Pancreas (tissue), 10 donors: ENCODE measurements around the gene ZNF512B. TPM values are rescaled to one million over a fixed set of nuclear protein-coding genes. Genes with fewer than 3 reads are reported as not detected.
"Not testable (repeated sequence)": the region's sequence is repeated elsewhere in the genome, so short reads cannot be mapped to it uniquely, and the experiment has no call there.

Source experiments
- ATAC-seq, 4 donors: fragments of 200-7000 bp; cut with Tn5 transposase; one replicate each; pipeline versions ENCODE4 v1.8.0 to v1.9.1; 2020; ENCODE audit warnings: mild to moderate bottlenecking in 4 of 4, moderate library complexity in 4 of 4
- DNase-seq, 6 donors: peaks; one replicate each; pipeline ENCODE4 v3.0.0-alpha.2; 2020
- FAIRE-seq: peaks from 2 replicates; lab custom pipeline; 2012; peaks lifted over from hg19 to GRCh38; lab: Jason Lieb, UNC
- H3K27ac ChIP-seq, 4 donors: fragments of 200-600 bp; sonication (generic); 1 replicate in 3 of 4; 2 replicates in 1 of 4; pipeline versions ENCODE4 v1.5.0 to v1.8.0; 2020
- H3K27me3 ChIP-seq, 4 donors: fragments of 200-600 bp; one replicate each; pipeline ENCODE4 v1.8.0; 2021
- H3K36me3 ChIP-seq, 3 donors: fragments of 200-600 bp; sonication (generic) in 1 of 3; one replicate each; pipeline versions ENCODE4 v1.5.0 to v1.8.0; 2020 to 2021
- H3K4me1 ChIP-seq, 3 donors: fragments of 200-600 bp; one replicate each; pipeline ENCODE4 v1.8.0; 2021
- H3K4me3 ChIP-seq, 4 donors: fragments of 200-600 bp; sonication (generic) in 2 of 4; one replicate each; pipeline versions ENCODE4 v1.5.0 to v1.8.0; 2020 to 2021
- H3K9me3 ChIP-seq, 4 donors: fragments of 200-600 bp; one replicate each; pipeline ENCODE4 v1.8.0; 2021
- CTCF ChIP-seq, 4 donors: fragments of 200-600 bp; sonication (generic) in 3 of 4; IDR thresholded peaks; one replicate each; pipeline versions ENCODE4 v1.5.0 to v1.8.0; 2021; ENCODE audit warnings: antibody characterized with exemption in 4 of 4
- WGBS, 2 donors: extraction: QIAGEN DNeasy Blood & Tissue Kit; methylation state at CpG; one replicate each; pipeline ENCODE4 v1.1.7; 2013; 5-methylcytosine and 5-hydroxymethylcytosine counted together
- intact Hi-C, 3 donors: fragments of 100-400 bp; cut with DNase I; formaldehyde crosslinking; loops; one replicate each; pipeline versions ENCODE4 v1.11.1 to v1.14.2; 2022
- polyA plus RNA-seq, 2 donors: library from polyadenylated mRNA; stranded (reverse); fragments of 200-250 nt; gene quantifications; one replicate each; pipeline ENCODE4 v1.2.3, GENCODE V29; 2013
- total RNA-seq, 6 donors: library from RNA; stranded (reverse); fragmentation: NEBNext Ultra II Directional in 4 of 6; extraction: Animal tissue kit (Norgen Biotek cat#: 25700) in 4 of 6; gene quantifications; one replicate each; pipeline versions ENCODE4 v1.2.1 to v1.2.4, GENCODE V29; 2021 to 2023
- donor health status: healthy with polysubstance abuse.
- donor health status: DM: no; HTN: no; CAD: no; lungs with moderate emphysema.
- donor health status: DM: no; HTN: no; CAD: no.
- donor health status: control.
- donor health status: control.
- donor health status: Bipolar disorder and iron deficiency.
- donor health status: DM: yes; HTN: yes; CAD: no.
- donor health status: DM: no; HTN: no; CAD: no.
- donor health status: DM: no; HTN: no; CAD: no.
- donor health status: DM: yes; HTN: yes; CAD: no.

ZNF512B gene
- total and polyA plus RNA-seq, 8 donors = 8.5 to 22.0 (median 11.4) TPM

DNA sequence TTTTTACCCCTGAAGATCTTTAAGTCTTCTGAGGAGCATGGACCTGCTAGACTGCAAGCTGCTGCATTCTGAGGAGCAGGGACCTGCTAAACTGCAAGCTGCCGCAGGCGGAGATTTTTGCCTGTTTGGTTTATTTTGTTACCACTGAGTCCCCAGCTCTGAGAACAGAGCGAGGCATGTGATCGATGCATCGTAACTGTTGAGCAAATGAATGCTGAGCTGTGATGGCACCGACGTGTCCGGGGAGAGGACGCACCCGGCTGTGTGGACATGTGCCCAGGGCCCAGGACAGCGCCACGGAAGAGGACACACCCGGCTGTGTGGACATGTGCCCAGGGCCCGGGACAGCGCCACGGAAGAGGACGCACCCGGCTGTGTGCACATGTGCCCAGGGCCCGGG lies 50.6 kb downstream of the ZNF512B start:
- DNase-seq = peak in 1 of 6 donors; percentile 10
- no peak for ATAC-seq
- intact Hi-C loops = no loop called here
- no peak overlapping the region for H3K27ac ChIP-seq
- WGBS, 2 donors = 88 to 94% methylated on average over 19 of the region's 19 CpGs
- no peaks in the 10 kb centered on the region for H3K27me3 ChIP-seq
- no peak overlapping the region for H3K4me3 ChIP-seq
- peaks cover 0 to 9% (median 8%) of the 10 kb centered on the region in 3 donors for H3K4me1 ChIP-seq
- no peaks in the 10 kb centered on the region for H3K9me3 ChIP-seq
- no peaks in the 10 kb centered on the region for H3K36me3 ChIP-seq
- no peak for FAIRE-seq
- no peak for TF ChIP-seq CTCF (IDR thresholded peaks at IDR 0.05)

GRCh38 chr20:63917811-63918210 lies 51.9 kb downstream of the ZNF512B start:
- ATAC-seq (no peak), FAIRE-seq (no peak), DNase-seq (peak in 1 of 6 donors; percentile 12)
- Histone ChIP-seq H3K4me3 (no peak overlapping the region), H3K27me3 (no peaks in the 10 kb centered on the region), H3K27ac (no peak overlapping the region), H3K4me1 (peaks cover 0 to 9% (median 8%) of the 10 kb centered on the region in 3 donors), H3K36me3 (no peaks in the 10 kb centered on the region), H3K9me3 (no peaks in the 10 kb centered on the region)
- intact Hi-C loops = no loop called here
- TF ChIP-seq CTCF (IDR thresholded peaks at IDR 0.05) = no peak
- WGBS, 2 donors = 91 to 93% methylated on average over 11 of the region's 11 CpGs

DNA sequence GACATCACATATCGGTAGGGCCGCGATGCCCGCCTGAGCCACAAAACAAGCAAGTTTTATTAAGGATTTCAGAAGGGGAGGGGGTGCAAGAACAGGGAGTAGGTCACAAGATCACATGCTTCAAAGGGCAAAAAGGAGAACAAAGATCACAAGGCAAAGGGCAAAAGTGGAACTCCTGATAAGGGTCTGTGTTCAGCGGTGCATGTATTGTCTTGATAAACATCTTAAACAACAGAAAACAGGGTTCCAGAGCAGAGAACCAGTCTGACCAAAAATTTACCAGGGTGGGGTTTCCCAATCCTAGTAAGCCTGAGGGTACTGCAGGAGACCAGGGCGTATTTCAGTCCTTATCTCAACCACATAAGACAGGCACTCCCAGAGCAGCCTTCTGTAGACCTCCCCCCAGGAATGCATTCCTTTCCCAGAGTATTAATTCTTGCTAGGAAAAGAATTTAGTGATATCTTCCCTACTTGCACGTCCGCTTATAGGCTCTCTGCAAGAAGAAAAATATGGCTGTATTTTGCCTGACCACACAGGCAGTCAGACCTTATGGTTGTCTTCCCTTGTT lies 53.3 kb downstream of the ZNF512B start:
- FAIRE-seq, H3K4me3 ChIP-seq, ATAC-seq, H3K27ac ChIP-seq, H3K27me3 ChIP-seq, DNase-seq, H3K36me3 ChIP-seq, intact Hi-C loops, H3K9me3 ChIP-seq: not testable (repeated sequence)
- peaks cover 0 to 15% (median 8%) of the 10 kb centered on the region in 3 donors for H3K4me1 ChIP-seq
- 97 to 98% methylated on average over 8 of the region's 8 CpGs for WGBS, 2 donors

GRCh38 chr20:63915471-63915870 lies 54.3 kb downstream of the ZNF512B start:
- H3K27ac ChIP-seq = no peak overlapping the region
- no peaks in the 10 kb centered on the region for H3K9me3 ChIP-seq
- no peaks in the 10 kb centered on the region for H3K27me3 ChIP-seq
- peaks cover 0 to 25% (median 13%) of the 10 kb centered on the region in 3 donors for H3K4me1 ChIP-seq
- ATAC-seq (peak; percentile 38 to 81 (median 68)), FAIRE-seq (no peak), DNase-seq (peak in 5 of 6 donors; percentile 47 to 76 (median 60))
- no peaks in the 10 kb centered on the region for H3K36me3 ChIP-seq
- WGBS, 2 donors = 42% methylated on average over 6 of the region's 6 CpGs
- TF ChIP-seq CTCF (IDR thresholded peaks at IDR 0.05) = no peak
- no peak overlapping the region for H3K4me3 ChIP-seq
- intact Hi-C loops = no loop called here

DNA sequence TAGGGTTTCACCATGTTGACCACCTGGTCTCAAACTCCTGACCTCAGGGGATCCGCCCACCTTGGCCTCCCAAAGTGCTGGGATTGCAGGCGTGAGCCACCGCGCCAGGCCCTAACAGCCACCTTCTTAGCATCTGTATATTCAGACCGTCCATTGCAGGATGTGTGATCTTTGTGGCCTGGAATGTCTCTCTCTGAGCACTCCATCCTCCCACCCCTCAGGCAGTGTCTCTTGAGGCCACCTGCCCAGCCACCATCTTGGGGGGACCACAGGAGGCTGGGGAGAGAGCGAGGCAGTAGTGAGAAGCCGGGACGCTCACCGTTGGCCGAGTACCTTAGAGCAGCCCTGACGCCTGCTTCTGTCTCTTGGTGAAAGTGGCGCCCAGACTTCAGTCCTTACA lies 56.0 kb downstream of the ZNF512B start:
- peaks cover 2 to 27% (median 13%) of the 10 kb centered on the region in 3 donors for H3K4me1 ChIP-seq
- H3K9me3 ChIP-seq = no peaks in the 10 kb centered on the region
- 95 to 98% methylated on average over 12 of the region's 12 CpGs for WGBS, 2 donors
- no peak overlapping the region for H3K27ac ChIP-seq
- no peak for TF ChIP-seq CTCF (IDR thresholded peaks at IDR 0.05)
- H3K36me3 ChIP-seq = no peaks in the 10 kb centered on the region
- DNase-seq (peak in 1 of 6 donors; percentile 12), FAIRE-seq (no peak), ATAC-seq (no peak)
- intact Hi-C loops = no loop called here
- no peak overlapping the region for H3K4me3 ChIP-seq
- H3K27me3 ChIP-seq = no peaks in the 10 kb centered on the region
